ENCODE data around the gene CDH4.

- TF ChIP-seq CTCF (IDR thresholded peaks at IDR 0.05): no peak
- no peak for TF ChIP-seq POLR2A (IDR thresholded peaks at IDR 0.05)
- no peak for TF ChIP-seq EP300 (IDR thresholded peaks at IDR 0.05)
These were observed 201.2 kb downstream of the CDH4 start for GRCh38 chr20:61453219-61453618.

All from ovary (tissue), 3 donors.